Vagina (tissue), 2 donors: ENCODE data around the gene MICAL1. TPM values are rescaled to one million over a fixed set of nuclear protein-coding genes. Genes with fewer than 3 reads are reported as not detected.

ENCODE experiments used
- DNase-seq, 2 donors: peaks; one replicate each; pipeline ENCODE4 v3.0.0-alpha.2; 2017; ENCODE audit errors: extremely low spot score in 2 of 2
- H3K27ac ChIP-seq: fragments of 200-600 bp; sonication (generic); one replicate; pipeline ENCODE4 v1.5.1; 2019
- H3K27me3 ChIP-seq: fragments of 200-600 bp; sonication (generic); one replicate; pipeline ENCODE4 v1.5.1; 2019
- H3K36me3 ChIP-seq, 2 donors: fragments of 200-600 bp; sonication (generic); one replicate each; pipeline ENCODE4 v1.5.1; 2017 to 2019
- H3K4me1 ChIP-seq: fragments of 200-600 bp; sonication (generic); one replicate; pipeline ENCODE4 v1.5.1; 2019
- H3K4me3 ChIP-seq, 2 donors: fragments of 200-600 bp; sonication (generic); 1 replicate in 1 of 2; 2 replicates in 1 of 2; pipeline ENCODE4 v1.5.1; 2016 to 2019
- H3K9me3 ChIP-seq: fragments of 200-600 bp; sonication (generic); one replicate; pipeline ENCODE4 v1.5.1; 2019
- CTCF ChIP-seq, 3 experiments: fragments of 450-650 bp in 2 of 3; fragments of 200-600 bp in 1 of 3; sonication (generic) in 1 of 3; IDR thresholded peaks; one replicate each; pipeline ENCODE4 v1.5.1; 2017 to 2019; ENCODE audit warnings: antibody characterized with exemption in 3 of 3, mild to moderate bottlenecking in 2 of 3, moderate library complexity in 2 of 3
- POLR2A ChIP-seq, 2 donors: fragments of 450-650 bp; IDR thresholded peaks; one replicate each; pipeline ENCODE4 v1.6.1; 2017; ENCODE audit warnings: antibody characterized with exemption in 2 of 2, mild to moderate bottlenecking in 2 of 2, moderate library complexity in 2 of 2
- POLR2AphosphoS5 ChIP-seq, 2 donors: sonication (generic); formaldehyde crosslinking; IDR thresholded peaks; one replicate each; pipeline ENCODE4 v1.9.0; 2017; ENCODE audit warnings: antibody characterized with exemption in 2 of 2, mild to moderate bottlenecking in 2 of 2, low read depth in 1 of 2; ENCODE audit not compliant: insufficient read depth in 1 of 2
- intact Hi-C: fragments of 100-400 bp; cut with DNase I; formaldehyde crosslinking; loops from one replicate; pipeline ENCODE4 v1.15.1; 2023
- total RNA-seq: library from RNA; depleted of rRNA; stranded (reverse); fragments of >200 nt; gene quantifications from one replicate; pipeline ENCODE4 v1.2.3, GENCODE V29; 2016

MICAL1 gene
- total RNA-seq: 54.0 TPM

GRCh38 chr6:109455437-109456110 is at the start of gene MICAL1:
Gene MICAL1 (minus strand): TSS chr6:109455772. CDS start chr6:109454196, 1,576 bp downstream.
- Histone ChIP-seq H3K36me3 (peaks cover 0 to 10% of the 10 kb centered on the region in 2 donors), H3K27ac (peak within 1 kb of the TSS; percentile 84), H3K4me3 (peak within 1 kb of the TSS; percentile 60 to 78), H3K9me3 (no peaks in the 10 kb centered on the region), H3K4me1 (peaks cover 51% of the 10 kb centered on the region), H3K27me3 (no peaks in the 10 kb centered on the region)
- TF ChIP-seq CTCF (IDR thresholded peaks at IDR 0.05) (peak in 1 of 3 experiments; percentile 39), POLR2A (IDR thresholded peaks at IDR 0.05) (peak in 1 of 2 donors; percentile 46), POLR2AphosphoS5 (IDR thresholded peaks at IDR 0.05; ENCODE audit: insufficient read depth in 1 of 2, low read depth in 1 of 2) (peak in 1 of 2 donors; percentile 84)
- intact Hi-C loops: no loop called here
- no peak for DNase-seq

GRCh38 chr6:109503327-109504224 is 48.0 kb upstream of the MICAL1 start:
- H3K27me3 ChIP-seq: no peaks in the 10 kb centered on the region
- TF ChIP-seq CTCF (IDR thresholded peaks at IDR 0.05) (no peak), POLR2AphosphoS5 (IDR thresholded peaks at IDR 0.05; ENCODE audit: insufficient read depth in 1 of 2, low read depth in 1 of 2) (no peak), POLR2A (IDR thresholded peaks at IDR 0.05) (no peak)
- H3K27ac ChIP-seq: no peak overlapping the region
- no peak for DNase-seq
- no peaks in the 10 kb centered on the region for H3K9me3 ChIP-seq
- intact Hi-C loops: no loop called here
- no peaks in the 10 kb centered on the region for H3K36me3 ChIP-seq
- H3K4me3 ChIP-seq: no peak overlapping the region
- no peaks in the 10 kb centered on the region for H3K4me1 ChIP-seq

- no peaks in the 10 kb centered on the region for H3K36me3 ChIP-seq
- DNase-seq: no peak
- intact Hi-C loops: no loop called here
- no peaks in the 10 kb centered on the region for H3K4me1 ChIP-seq
- no peaks in the 10 kb centered on the region for H3K27me3 ChIP-seq
- H3K27ac ChIP-seq: no peak overlapping the region
- H3K9me3 ChIP-seq: no peaks in the 10 kb centered on the region
- TF ChIP-seq CTCF (IDR thresholded peaks at IDR 0.05) (no peak), POLR2AphosphoS5 (IDR thresholded peaks at IDR 0.05; ENCODE audit: insufficient read depth in 1 of 2, low read depth in 1 of 2) (no peak), POLR2A (IDR thresholded peaks at IDR 0.05) (no peak)
- no peak overlapping the region for H3K4me3 ChIP-seq
These were observed 43.4 kb upstream of the MICAL1 start for GRCh38 chr6:109498936-109499335.

- no peak overlapping the region for H3K4me3 ChIP-seq
- intact Hi-C loops: no loop called here
- H3K27me3 ChIP-seq: no peaks in the 10 kb centered on the region
- H3K36me3 ChIP-seq: no peaks in the 10 kb centered on the region
- no peak for TF ChIP-seq POLR2AphosphoS5 (IDR thresholded peaks at IDR 0.05; ENCODE audit: insufficient read depth in 1 of 2, low read depth in 1 of 2)
- TF ChIP-seq CTCF (IDR thresholded peaks at IDR 0.05): no peak
- no peak for TF ChIP-seq POLR2A (IDR thresholded peaks at IDR 0.05)
- no peak overlapping the region for H3K27ac ChIP-seq
- H3K4me1 ChIP-seq: no peaks in the 10 kb centered on the region
- no peaks in the 10 kb centered on the region for H3K9me3 ChIP-seq
- DNase-seq: no peak
These were observed 42.5 kb upstream of the MICAL1 start for GRCh38 chr6:109498052-109498451.
